ENCODE results near the gene AIP. TPM values are rescaled to one million over a fixed set of nuclear protein-coding genes. Genes with fewer than 3 reads are reported as not detected.
"Not testable (repeated sequence)": the region's sequence is repeated elsewhere in the genome, so short reads cannot be mapped to it uniquely, and the experiment has no call there.

Gene AIP
- polyA plus RNA-seq, 3 donors, result 76.7 to 132 (median 99.3) TPM

- Histone ChIP-seq H3K36me3 (replicated peaks in 1 of 2; ENCODE audit: control insufficient read depth in 1 of 2, insufficient read depth in 2 of 2, low read length in 2 of 2) (peaks cover 14 to 27% of the 10 kb centered on the region in 2 donors), H3K4me2 (replicated peaks; ENCODE audit: extremely low read depth, low read length, poor library complexity, severe bottlenecking) (peak overlapping the region; percentile 62), H3K4me1 (ENCODE audit: control insufficient read depth in 1 of 2, insufficient read depth in 2 of 2, low read length in 2 of 2) (peaks cover 44 to 48% of the 10 kb centered on the region in 2 donors), H3K79me2 (ENCODE audit: insufficient read depth, low read length) (peaks cover 40% of the 10 kb centered on the region), H3K9me3 (replicated peaks in 1 of 2; ENCODE audit: control insufficient read depth in 1 of 2, insufficient read depth in 1 of 2, low read length in 2 of 2) (no peaks in the 10 kb centered on the region), H3K4me3 (replicated peaks in 1 of 3; ENCODE audit: low read depth in 2 of 3, low read length in 3 of 3) (peak overlapping the region in 1 of 3 experiments; percentile 80), H2AFZ (ENCODE audit: insufficient read depth, low read depth, low read length, poor library complexity, severe bottlenecking) (no peak overlapping the region), H4K20me1 (ENCODE audit: insufficient read depth, low read length) (peaks cover 51% of the 10 kb centered on the region), H3K27ac (ENCODE audit: low read depth in 1 of 2, low read length in 2 of 2) (peak overlapping the region in 1 of 2 donors; percentile 36), H3K27me3 (ENCODE audit: control insufficient read depth in 2 of 2, insufficient read depth in 2 of 2, low read length in 2 of 2) (no peaks in the 10 kb centered on the region), H3K9ac (ENCODE audit: insufficient read depth, low read length, poor library complexity, severe bottlenecking) (no peak overlapping the region)
- TF ChIP-seq CTCF (IDR thresholded peaks at IDR 0.05), result no peak
- Mint-ChIP-seq H3K27me3 (ENCODE audit: low read depth in 3 of 3) (peaks cover 2 to 3% (median 2%) of the 10 kb centered on the region in 3 donors), H3K4me3 (peak overlapping the region; percentile 88), H3K36me3 (peaks cover 31% of the 10 kb centered on the region in 2 donors), H3K9me3 (peaks cover 0 to 7% (median 2%) of the 10 kb centered on the region in 7 donors), H3K4me1 (peaks cover 40% of the 10 kb centered on the region), H3K27ac (peak overlapping the region; percentile 59 to 91 (median 88))
- intact Hi-C loops (cut with micrococcal nuclease), result loop anchor here in 1 of 2 donors (1.0 kb wide), 1 partner anchor 22 kb away; no protein-coding TSS in a partner anchor
- DNase-seq, result no peak
- 88% methylated on average over 11 of the region's 16 CpGs for WGBS (ENCODE audit: insufficient coverage)
Observed at GRCh38 chr11:67483831-67484665, 1.2 kb downstream of the AIP start.

DNA sequence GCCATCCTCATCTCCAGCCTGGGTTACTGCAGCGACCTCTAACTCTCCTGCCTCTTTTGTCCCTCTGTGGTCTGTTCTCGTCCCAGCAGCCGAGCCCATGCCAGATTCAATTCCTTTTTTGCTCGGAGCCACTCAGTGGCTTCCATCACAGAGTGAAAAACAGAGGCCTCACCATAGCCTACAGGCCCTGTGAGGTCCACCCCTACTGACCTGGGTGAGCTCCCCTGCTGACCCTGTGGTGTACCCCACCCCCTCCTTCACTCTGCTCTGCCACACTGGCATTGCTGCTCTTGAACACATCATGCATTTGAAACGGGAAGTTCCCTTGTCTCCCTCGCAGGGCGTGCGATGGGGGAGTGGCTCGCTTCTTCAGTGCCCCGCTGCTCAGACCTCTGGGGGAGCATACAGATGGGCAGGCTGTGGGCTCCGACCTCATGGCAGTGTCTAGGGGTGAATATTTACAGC lies 2.1 kb downstream of the AIP start:
- peaks cover 0 to 2% (median 0%) of the 10 kb centered on the region in 3 donors for H3K27me3 Mint-ChIP-seq (ENCODE audit: low read depth in 3 of 3)
- peaks cover 40% of the 10 kb centered on the region for H3K79me2 ChIP-seq (ENCODE audit: insufficient read depth, low read length)
- peaks cover 22 to 36% of the 10 kb centered on the region in 2 donors for H3K36me3 ChIP-seq (replicated peaks in 1 of 2; ENCODE audit: control insufficient read depth in 1 of 2, insufficient read depth in 2 of 2, low read length in 2 of 2)
- peaks cover 44 to 48% of the 10 kb centered on the region in 2 donors for H3K4me1 ChIP-seq (ENCODE audit: control insufficient read depth in 1 of 2, insufficient read depth in 2 of 2, low read length in 2 of 2)
- H3K36me3 Mint-ChIP-seq, result peaks cover 37% of the 10 kb centered on the region in 2 donors
- H3K27ac ChIP-seq (ENCODE audit: low read depth in 1 of 2, low read length in 2 of 2), result peak overlapping the region; percentile 36 to 40
- peak overlapping the region; percentile 73 to 88 for H3K4me3 Mint-ChIP-seq
- H3K9me3 ChIP-seq (replicated peaks in 1 of 2; ENCODE audit: control insufficient read depth in 1 of 2, insufficient read depth in 1 of 2, low read length in 2 of 2), result no peaks in the 10 kb centered on the region
- H3K9me3 Mint-ChIP-seq, result peaks cover 0 to 7% (median 2%) of the 10 kb centered on the region in 7 donors
- H3K9ac ChIP-seq (ENCODE audit: insufficient read depth, low read length, poor library complexity, severe bottlenecking), result no peak overlapping the region
- peak overlapping the region; percentile 59 to 91 (median 88) for H3K27ac Mint-ChIP-seq
- peaks cover 59% of the 10 kb centered on the region for H4K20me1 ChIP-seq (ENCODE audit: insufficient read depth, low read length)
- peaks cover 40% of the 10 kb centered on the region for H3K4me1 Mint-ChIP-seq
- intact Hi-C loops (cut with micrococcal nuclease), result no loop called here
- peak overlapping the region; percentile 47 for H2AFZ ChIP-seq (ENCODE audit: insufficient read depth, low read depth, low read length, poor library complexity, severe bottlenecking)
- no peaks in the 10 kb centered on the region for H3K27me3 ChIP-seq (ENCODE audit: control insufficient read depth in 2 of 2, insufficient read depth in 2 of 2, low read length in 2 of 2)
- WGBS (ENCODE audit: insufficient coverage), result 0% methylated on average over 4 of the region's 11 CpGs
- peak; percentile 61 to 75 (median 65) for DNase-seq
- TF ChIP-seq CTCF (IDR thresholded peaks at IDR 0.05), result no peak
- peak overlapping the region in 1 of 3 experiments; percentile 80 for H3K4me3 ChIP-seq (replicated peaks in 1 of 3; ENCODE audit: low read depth in 2 of 3, low read length in 3 of 3)
- H3K4me2 ChIP-seq (replicated peaks; ENCODE audit: extremely low read depth, low read length, poor library complexity, severe bottlenecking), result peak overlapping the region; percentile 62

GRCh38 chr11:67485873-67486361 lies 3.1 kb downstream of the AIP start:
- H2AFZ ChIP-seq (ENCODE audit: insufficient read depth, low read depth, low read length, poor library complexity, severe bottlenecking); intact Hi-C loops (cut with micrococcal nuclease); H3K9me3 ChIP-seq (replicated peaks in 1 of 2; ENCODE audit: control insufficient read depth in 1 of 2, insufficient read depth in 1 of 2, low read length in 2 of 2); H3K27me3 ChIP-seq (ENCODE audit: control insufficient read depth in 2 of 2, insufficient read depth in 2 of 2, low read length in 2 of 2); H3K27ac ChIP-seq (ENCODE audit: low read depth in 1 of 2, low read length in 2 of 2); H3K4me3 ChIP-seq (replicated peaks in 1 of 3; ENCODE audit: low read depth in 2 of 3, low read length in 3 of 3); H3K4me2 ChIP-seq (replicated peaks; ENCODE audit: extremely low read depth, low read length, poor library complexity, severe bottlenecking); H3K27me3 Mint-ChIP-seq (ENCODE audit: low read depth in 3 of 3); DNase-seq; H3K9ac ChIP-seq (ENCODE audit: insufficient read depth, low read length, poor library complexity, severe bottlenecking); H3K4me3 Mint-ChIP-seq; H3K9me3 Mint-ChIP-seq: not testable (repeated sequence)
- peaks cover 40% of the 10 kb centered on the region for H3K4me1 Mint-ChIP-seq
- peaks cover 46 to 48% of the 10 kb centered on the region in 2 donors for H3K36me3 Mint-ChIP-seq
- Histone ChIP-seq H4K20me1 (ENCODE audit: insufficient read depth, low read length) (peaks cover 70% of the 10 kb centered on the region), H3K4me1 (ENCODE audit: control insufficient read depth in 1 of 2, insufficient read depth in 2 of 2, low read length in 2 of 2) (peaks cover 44 to 48% of the 10 kb centered on the region in 2 donors), H3K79me2 (ENCODE audit: insufficient read depth, low read length) (peaks cover 40% of the 10 kb centered on the region), H3K36me3 (replicated peaks in 1 of 2; ENCODE audit: control insufficient read depth in 1 of 2, insufficient read depth in 2 of 2, low read length in 2 of 2) (peaks cover 32 to 46% of the 10 kb centered on the region in 2 donors)
- 69% methylated on average over 4 of the region's 7 CpGs for WGBS (ENCODE audit: insufficient coverage)
- peak overlapping the region in 5 of 7 donors; percentile 4 to 56 (median 36) for H3K27ac Mint-ChIP-seq
